Measurements from ENCODE around the gene IRF9. TPM values are rescaled to one million over a fixed set of nuclear protein-coding genes. Genes with fewer than 3 reads are reported as not detected.

IRF9 gene
- total and polyA plus RNA-seq, 2 of the 13 experiments (the other 11 are each of a cell fraction or from before 2014, with no cell fraction given): 14.9 to 49.7 TPM

DNA sequence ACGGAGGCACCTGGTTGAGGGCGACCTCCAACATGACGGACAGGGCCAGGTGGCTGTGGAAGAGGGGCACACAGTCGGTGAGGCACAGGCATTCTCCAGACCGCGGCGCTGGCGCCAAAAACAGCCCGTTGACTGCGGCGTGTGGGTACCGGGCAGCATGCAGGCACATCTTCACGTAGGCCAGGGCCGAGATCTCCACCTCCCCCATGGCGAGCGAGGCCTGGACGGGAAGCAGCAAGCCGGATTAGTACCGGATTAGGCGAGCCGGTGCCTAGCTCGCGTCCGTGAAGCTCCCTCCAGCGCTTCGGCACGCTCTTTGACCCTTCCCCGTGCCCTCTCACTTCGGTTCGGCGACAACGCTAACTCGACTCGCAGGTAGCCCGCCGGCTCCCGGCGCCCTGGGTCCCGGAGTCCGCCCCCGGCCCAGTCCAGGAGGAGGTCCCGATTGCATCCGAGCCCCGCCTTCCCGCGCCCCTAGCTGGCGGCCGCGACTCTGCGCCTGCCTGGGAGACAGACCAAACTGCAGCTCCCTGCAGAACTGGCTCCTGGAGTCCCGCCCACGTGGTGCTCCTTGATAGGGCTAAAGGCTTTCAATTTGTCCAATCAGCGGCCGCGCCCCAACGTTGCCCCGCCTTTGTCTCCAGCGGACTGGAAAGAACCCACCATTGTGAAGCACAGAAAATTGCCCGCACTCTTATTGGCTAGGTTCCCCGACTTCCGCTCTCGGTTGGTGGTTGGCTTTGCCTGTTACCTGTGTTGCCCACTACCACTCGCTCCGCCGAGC, 19.8 kb upstream of the IRF9 start, which contains the start of gene EMC9 (continued):
- TF ChIP-seq CHCHD3 (CRISPR knock-in tag; IDR thresholded peaks at IDR 0.05) (0 out of 2 replicates have a peak, but pooled peaks have one; percentile 92), ZNF629 (CRISPR knock-in tag; conservative IDR thresholded peaks at IDR 0.05) (peak; percentile 60; the same call in 1 of the 2 replicates), NCOA2 (CRISPR knock-in tag; IDR thresholded peaks at IDR 0.05) (peak; percentile 54), FOXA3 (CRISPR knock-in tag; IDR thresholded peaks at IDR 0.05) (peak; percentile 64), CHD2 (IDR thresholded peaks at IDR 0.05; ENCODE audit: low read depth, low read length) (no peak), ZBTB7B (CRISPR knock-in tag; IDR thresholded peaks at IDR 0.05) (peak; percentile 71; the same call in 1 of the 2 replicates), ATF1 (CRISPR knock-in tag; IDR thresholded peaks at IDR 0.05) (no peak), ELF1 (CRISPR knock-in tag; IDR thresholded peaks at IDR 0.05) (peak; percentile 93), TFE3 (CRISPR knock-in tag; IDR thresholded peaks at IDR 0.05) (peak; percentile 73; the same call in 1 of the 2 replicates), ZNF572 (CRISPR knock-in tag; IDR thresholded peaks at IDR 0.05) (no peak), GABPA (IDR thresholded peaks at IDR 0.05; ENCODE audit: low read depth, low read length) (no peak), GABPA (CRISPR knock-in tag; IDR thresholded peaks at IDR 0.05; ENCODE audit: low read depth) (no peak), EZH2 (conservative IDR thresholded peaks at IDR 0.05; ENCODE audit: low read depth, low read length) (no peak), CBX2 (IDR thresholded peaks at IDR 0.05; ENCODE audit: low read depth, low read length) (no peak), CBX2 (CRISPR knock-in tag; IDR thresholded peaks at IDR 0.05; ENCODE audit: low read depth) (peak; percentile 96), NFE2 (CRISPR knock-in tag; IDR thresholded peaks at IDR 0.05) (no peak), HNRNPK (IDR thresholded peaks at IDR 0.05; ENCODE audit: low read depth, low read length, poor library complexity, severe bottlenecking) (peak; percentile 19), ZHX2 (IDR thresholded peaks at IDR 0.05; ENCODE audit: low read depth) (peak; percentile 31), ZHX2 (CRISPR knock-in tag; IDR thresholded peaks at IDR 0.05; ENCODE audit: borderline replicate concordance) (no peak), KMT2B (CRISPR knock-in tag; IDR thresholded peaks at IDR 0.05) (no peak; the same call in 1 of the 2 replicates), HNRNPH1 (optimal IDR thresholded peaks at IDR 0.05; ENCODE audit: low read depth, low read length) (peak; percentile 91), ZNF589 (CRISPR knock-in tag; conservative IDR thresholded peaks at IDR 0.05) (no peak)

All from HepG2 (cell line).